ENCODE data around the gene FRMD5. TPM values are rescaled to one million over a fixed set of nuclear protein-coding genes. Genes with fewer than 3 reads are reported as not detected.

Gene FRMD5
- total RNA-seq, 1 donor from 2014 or later: 1.5 TPM

- DNase-seq (ENCODE audit: low read depth in 2 of 2): no peak
Measured at GRCh38 chr15:44096596-44096995, 98.5 kb downstream of the FRMD5 start.

- DNase-seq (ENCODE audit: low read depth in 2 of 2): no peak
Measured at GRCh38 chr15:44094781-44095180, 100.3 kb downstream of the FRMD5 start.

- no peak for DNase-seq (ENCODE audit: low read depth in 2 of 2)
Measured at GRCh38 chr15:44093836-44094235, 101.2 kb downstream of the FRMD5 start.

- DNase-seq (ENCODE audit: low read depth in 2 of 2): no peak
Measured at GRCh38 chr15:44092221-44092620, 102.8 kb downstream of the FRMD5 start.

DNA sequence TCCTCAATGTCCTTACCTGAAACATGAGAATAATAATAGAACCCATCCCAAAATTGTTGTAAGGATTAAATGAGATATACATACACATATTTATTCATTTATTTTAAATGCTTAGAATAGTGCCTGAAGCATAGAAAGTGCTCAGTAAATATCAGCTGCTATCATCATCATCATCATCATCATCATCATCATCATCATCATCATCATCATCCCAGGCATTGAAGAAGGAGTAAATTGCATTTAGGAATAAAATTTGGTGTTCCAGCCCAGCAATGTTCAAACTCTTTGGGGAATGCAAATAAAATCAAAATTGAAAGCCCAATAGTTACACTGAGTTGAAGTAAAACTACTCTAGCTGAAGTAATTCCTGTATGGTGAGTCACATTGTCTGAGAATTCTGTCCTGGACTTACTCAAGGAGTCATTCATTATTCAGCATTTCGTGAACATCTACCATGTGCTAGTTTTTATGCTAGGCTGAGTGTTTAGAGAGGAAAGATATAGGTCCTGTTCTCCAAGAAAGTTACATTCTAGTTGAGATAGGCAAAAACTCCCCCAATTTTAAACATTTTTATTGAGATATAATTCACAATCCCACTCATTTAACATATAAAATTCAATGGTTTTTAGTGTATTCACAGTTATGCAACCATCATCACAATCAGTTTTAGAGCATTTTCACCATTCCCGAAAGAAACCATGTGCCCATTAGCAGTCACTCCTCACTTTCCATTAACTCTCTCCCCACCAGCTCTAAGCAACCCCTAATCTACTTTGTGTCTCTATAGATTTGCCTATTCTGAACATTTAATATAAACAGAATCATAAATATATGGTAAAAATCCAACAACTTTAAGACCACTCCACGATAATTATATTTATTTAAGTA lies 107.2 kb downstream of the FRMD5 start:
- DNase-seq (ENCODE audit: low read depth in 2 of 2): peak in 1 of 2 donors; percentile 72

DNA sequence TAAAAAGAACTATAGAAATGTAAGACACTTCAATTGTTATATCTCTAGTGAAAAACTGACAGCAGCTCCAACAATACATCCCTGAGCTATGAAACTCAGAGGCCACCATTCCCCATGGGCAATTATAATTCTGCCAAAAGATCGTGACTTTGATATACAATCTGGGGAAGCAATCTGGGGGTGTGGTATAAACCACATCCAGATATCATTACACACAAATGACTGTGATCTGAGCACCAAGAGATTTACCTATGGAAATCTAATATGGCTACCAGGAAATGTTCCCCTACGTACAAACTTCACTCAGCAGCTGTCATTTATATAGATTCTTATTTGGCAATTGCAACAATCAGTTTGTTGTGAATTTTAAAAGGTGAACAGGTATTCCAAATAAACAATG lies 110.3 kb downstream of the FRMD5 start:
- DNase-seq (ENCODE audit: low read depth in 2 of 2): no peak

DNA sequence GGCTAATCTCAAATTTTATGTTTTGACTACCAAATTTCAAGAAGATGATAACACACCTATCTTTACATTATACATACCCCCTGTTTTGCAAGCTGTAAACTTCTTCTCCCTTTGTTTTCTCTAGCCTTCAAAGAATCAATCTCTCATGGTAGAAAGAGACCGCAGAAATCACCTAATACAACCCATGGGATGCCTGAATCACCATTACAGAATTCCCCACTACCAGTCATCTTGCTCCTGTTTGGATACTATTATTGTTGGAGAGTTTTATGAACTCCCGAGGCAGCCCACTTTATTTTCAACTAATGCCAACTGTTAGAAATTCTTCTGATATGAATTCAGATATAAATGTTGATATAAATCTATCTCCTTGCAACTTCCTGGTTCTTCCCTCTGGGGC lies 110.9 kb downstream of the FRMD5 start:
- DNase-seq (ENCODE audit: low read depth in 2 of 2): peak in 1 of 2 donors; percentile 56

- DNase-seq (ENCODE audit: low read depth in 2 of 2): peak in 1 of 2 donors; percentile 73
Measured at GRCh38 chr15:44082558-44083157, 112.4 kb downstream of the FRMD5 start.

DNA sequence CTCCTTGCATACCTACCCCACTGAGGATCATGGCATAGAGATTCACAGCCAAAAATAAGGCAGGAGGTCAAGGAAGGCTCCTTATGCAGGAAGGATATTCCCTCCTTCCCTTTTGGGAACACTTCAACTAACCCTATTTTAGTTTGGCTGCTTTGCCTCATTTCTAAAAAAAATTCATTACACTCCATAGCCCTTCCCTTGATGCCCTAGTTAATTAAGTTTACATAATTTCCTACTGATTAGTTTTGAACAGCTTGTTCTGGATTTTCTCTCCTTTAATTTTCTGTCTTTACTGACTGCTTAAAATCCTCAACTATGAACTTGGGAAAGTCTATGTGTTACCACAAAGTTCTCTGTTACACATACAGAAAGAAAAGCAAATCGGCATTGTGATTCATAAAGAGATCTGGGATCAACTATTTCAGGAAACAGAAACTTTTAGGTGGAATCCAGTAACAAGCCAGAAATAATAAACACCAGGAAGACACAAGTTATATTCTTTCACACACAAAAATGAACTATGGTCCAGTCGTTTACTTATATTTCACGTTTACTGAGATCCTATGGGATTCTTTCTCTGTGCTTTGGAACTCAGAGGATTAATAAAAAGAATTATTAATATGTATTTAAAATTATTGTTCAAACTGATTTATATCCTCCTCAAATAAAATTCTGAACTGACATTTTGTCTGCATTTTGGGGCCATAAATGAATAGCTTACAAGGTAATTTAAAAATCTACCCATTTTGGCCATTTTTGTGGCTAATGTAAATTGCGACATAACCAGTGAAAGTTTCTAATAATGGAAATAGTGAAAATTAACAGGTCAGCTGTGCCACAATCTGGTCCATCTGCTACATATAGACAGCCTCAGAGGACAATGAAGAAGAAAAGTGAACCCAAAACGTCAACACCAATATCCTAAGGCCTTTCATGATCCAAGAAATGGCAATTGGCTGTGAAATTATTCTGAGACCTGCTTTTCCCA lies 113.8 kb downstream of the FRMD5 start:
- peak; percentile 72 to 90 for DNase-seq (ENCODE audit: low read depth in 2 of 2)

GRCh38 chr15:44075535-44075934 lies 119.5 kb downstream of the FRMD5 start:
- peak in 1 of 2 donors; percentile 39 for DNase-seq (ENCODE audit: low read depth in 2 of 2)

- DNase-seq (ENCODE audit: low read depth in 2 of 2): peak in 1 of 2 donors; percentile 49
Measured at GRCh38 chr15:44069489-44069888, 125.6 kb downstream of the FRMD5 start.

DNA sequence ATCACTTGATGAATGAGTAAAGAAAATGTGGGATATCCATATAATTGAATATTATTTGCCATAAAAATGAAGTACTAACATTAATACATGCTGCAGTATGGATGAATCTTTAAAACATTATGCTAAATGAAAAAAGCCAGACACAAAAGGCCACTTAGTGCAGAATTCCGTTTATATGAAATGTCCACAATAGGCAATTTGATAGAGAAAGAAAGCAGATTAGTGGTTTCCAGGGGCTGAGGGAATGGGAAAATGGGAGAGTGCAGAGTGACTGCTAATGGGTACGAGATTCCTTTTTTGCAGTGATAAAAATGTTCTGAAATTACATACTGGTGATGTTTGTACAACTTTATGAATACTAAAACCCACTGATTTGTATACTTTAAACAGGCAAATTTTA lies 126.7 kb downstream of the FRMD5 start:
- no peak for DNase-seq (ENCODE audit: low read depth in 2 of 2)

DNA sequence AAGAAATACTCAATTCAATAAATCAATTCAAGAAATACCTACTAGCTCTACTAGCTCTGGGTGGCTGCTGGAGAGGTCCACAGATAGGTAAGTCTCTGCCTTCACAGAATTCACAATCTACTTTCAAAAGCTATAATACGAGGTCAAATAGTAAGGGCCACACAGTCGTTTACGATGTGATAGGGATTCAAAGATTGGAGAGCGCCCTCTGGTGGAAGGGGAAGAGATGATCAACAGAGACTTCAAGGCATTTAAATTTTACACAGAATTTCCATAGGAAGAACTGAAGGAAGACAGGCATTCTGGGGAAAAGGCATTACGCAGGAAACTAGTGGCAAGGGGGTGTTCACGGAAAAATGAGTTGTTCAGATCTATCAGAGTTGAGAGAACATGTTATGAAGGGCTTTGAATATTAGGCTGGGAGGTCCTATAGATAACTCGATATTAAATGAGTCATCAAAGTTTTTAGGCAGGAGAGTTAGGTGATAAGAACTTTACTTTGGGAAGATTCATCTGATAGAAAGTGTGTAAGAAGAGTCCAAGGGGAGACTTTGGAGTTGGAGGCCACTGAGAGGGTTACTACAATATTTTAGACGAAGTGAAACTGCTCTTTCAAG lies 128.8 kb downstream of the FRMD5 start:
- peak; percentile 72 to 82 for DNase-seq (ENCODE audit: low read depth in 2 of 2)

DNA sequence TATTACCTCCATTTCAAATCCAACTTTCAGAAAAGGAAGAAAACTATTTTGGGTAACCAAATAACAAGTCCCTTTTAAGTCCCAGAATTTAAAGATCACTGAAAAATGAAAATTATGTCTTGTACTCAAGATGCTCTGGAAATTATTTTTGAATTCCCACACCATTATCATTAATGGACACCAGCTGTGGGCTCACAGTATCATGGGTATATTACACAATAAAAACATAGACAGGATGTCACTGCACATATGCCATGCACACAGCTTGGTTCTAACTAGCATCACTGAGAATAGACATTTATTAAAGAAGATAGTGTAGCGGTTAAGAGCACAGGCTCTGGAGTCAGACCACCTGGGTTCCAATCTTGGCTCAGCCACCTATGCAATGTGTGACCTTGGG lies 130.4 kb downstream of the FRMD5 start:
- DNase-seq (ENCODE audit: low read depth in 2 of 2): no peak

DNA sequence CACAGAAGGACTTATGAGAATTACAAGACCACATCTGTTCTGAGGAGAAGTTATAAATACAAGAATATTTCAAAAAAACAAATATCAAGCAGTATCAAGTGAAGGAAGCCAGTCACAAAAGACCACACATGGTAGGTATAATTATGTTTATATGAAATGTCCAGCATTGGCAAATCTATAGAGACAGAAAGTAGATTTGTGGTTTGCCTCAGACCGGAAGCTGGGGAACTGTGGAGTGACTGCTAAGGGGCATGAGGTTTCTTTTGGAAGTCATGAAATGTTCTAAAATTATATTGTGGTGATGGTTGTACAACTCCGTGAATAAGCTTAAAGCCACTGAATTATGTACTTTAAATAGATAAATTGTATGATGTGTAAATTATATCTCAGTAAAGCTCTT lies 136.9 kb downstream of the FRMD5 start:
- DNase-seq (ENCODE audit: low read depth in 2 of 2): no peak

DNA sequence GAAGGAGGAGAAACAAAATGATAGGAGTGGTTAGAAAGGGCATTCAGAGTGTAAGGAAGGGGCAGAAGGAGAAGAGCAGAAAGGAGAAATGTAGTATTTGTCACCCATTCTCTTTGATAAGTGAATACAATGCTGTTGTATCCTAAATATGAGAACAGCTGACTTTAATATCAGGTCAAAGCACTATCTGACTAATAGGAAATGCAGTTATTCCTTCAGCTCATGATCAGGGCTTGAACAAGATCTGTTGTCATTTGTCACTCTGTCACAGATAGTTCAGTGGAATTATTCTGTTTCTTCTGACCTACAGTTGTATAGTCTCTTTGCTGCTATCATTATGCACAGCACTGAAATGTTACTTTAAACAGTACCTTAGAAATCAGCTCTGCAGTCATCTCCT lies 149.4 kb downstream of the FRMD5 start:
- DNase-seq (ENCODE audit: low read depth in 2 of 2): peak in 1 of 2 donors; percentile 60

DNA sequence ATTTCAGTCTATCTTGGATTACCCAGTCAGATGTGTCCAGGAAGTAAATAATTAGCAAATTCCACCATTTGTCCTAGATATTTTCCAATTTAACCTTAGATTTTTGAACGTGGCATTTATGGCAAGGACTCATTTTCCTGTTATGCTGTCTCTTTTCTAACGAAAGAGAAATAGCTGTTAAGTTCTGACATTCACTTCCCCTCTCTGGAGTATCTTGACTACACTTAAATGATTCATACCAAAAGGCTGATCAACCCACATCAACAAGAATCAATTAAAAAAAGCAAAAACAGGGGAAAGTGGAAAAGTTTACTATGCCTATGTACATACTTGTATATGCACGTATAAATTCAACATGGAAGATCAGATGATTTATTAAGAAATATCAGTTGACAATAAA lies 149.9 kb downstream of the FRMD5 start:
- peak in 1 of 2 donors; percentile 79 for DNase-seq (ENCODE audit: low read depth in 2 of 2)

DNA sequence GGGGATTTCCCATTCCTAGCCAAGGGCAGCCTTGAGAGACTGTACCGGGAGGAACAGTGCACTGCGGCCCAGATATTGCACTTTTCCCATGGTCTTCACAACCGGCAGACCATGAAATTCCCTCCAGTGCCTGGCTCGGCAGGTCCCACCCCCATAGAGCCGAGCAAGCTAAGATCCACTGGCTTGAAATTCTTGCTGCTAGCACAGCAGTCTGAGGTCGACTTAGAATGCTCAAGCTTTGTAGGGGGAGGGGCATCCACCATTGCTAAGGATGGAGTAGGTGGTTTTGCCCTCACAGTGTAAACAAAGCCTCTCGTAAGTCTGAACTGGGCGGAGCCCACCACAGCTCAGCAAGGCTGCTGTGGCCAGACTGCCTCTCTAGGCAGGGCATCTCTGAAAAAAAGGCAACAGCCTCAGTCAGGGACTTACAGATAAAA lies 156.3 kb downstream of the FRMD5 start:
- DNase-seq (ENCODE audit: low read depth in 2 of 2): no peak

DNA sequence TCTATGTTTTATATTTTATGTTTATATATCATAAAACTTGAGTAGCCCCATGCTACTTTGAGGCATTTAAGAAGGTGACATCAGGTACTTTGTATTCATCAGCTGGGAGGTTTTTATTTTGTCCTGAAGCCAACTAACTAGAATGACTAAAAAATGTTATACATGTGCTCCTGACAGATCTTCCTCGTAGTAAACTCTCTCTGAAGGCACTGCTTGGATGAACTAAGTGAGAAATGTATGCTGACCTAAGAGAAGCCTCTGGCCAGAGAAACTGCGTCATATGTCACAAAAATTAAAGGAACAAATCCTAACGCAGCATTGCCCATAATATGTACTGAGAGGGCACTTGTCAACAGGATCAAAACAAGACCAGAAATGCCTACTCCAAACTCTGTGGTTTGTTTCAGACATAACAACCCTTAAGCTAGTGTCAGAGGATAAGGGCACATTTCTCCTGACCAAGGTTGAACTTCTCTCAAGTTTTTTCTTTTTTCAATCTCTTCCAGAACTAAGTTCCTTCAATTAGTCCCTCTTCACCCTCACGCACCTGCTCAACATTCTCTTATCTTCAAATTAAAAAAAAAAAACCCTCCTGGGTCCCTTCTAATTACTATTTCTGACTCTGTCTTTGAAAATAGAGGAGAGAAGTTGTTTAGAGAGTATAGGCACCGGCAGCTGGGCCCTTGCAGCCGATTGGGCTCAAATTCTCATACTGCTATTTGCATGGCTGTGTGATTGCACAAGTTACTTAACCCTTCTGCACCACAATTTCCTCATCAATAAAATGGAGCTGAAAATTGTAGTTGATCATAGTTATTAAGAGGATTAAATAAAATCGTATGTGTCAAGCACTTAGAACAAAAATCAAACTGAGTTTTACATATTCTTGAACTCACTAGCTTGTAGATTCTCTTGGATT lies 159.0 kb downstream of the FRMD5 start:
- DNase-seq (ENCODE audit: low read depth in 2 of 2): no peak
